ENCODE measurements around the gene GABPB2.

GABPB2 gene

GRCh38 chr1:151164732-151165280 is 94.2 kb downstream of the GABPB2 start:
- peaks cover 8% of the 10 kb centered on the region for H3K4me1 ChIP-seq (ENCODE audit: control insufficient read depth, insufficient read depth, low read length)
- no peaks in the 10 kb centered on the region for H3K27me3 ChIP-seq (ENCODE audit: control insufficient read depth, insufficient read depth, low read length)
- peak overlapping the region; percentile 97 for H3K4me3 ChIP-seq (ENCODE audit: low read length)
- H3K9ac ChIP-seq (ENCODE audit: low read length): peak overlapping the region; percentile 63
- peak overlapping the region; percentile 95 for H3K27ac ChIP-seq (ENCODE audit: low read depth, low read length)
- H3K36me3 ChIP-seq (ENCODE audit: control insufficient read depth, insufficient read depth, low read length): peaks cover 13% of the 10 kb centered on the region

GRCh38 chr1:151165281-151165737 is 94.7 kb downstream of the GABPB2 start:
- peak overlapping the region; percentile 95 for H3K27ac ChIP-seq (ENCODE audit: low read depth, low read length)
- peaks cover 8% of the 10 kb centered on the region for H3K4me1 ChIP-seq (ENCODE audit: control insufficient read depth, insufficient read depth, low read length)
- H3K36me3 ChIP-seq (ENCODE audit: control insufficient read depth, insufficient read depth, low read length): peaks cover 13% of the 10 kb centered on the region
- H3K9ac ChIP-seq (ENCODE audit: low read length): peak overlapping the region; percentile 63
- no peaks in the 10 kb centered on the region for H3K27me3 ChIP-seq (ENCODE audit: control insufficient read depth, insufficient read depth, low read length)
- H3K4me3 ChIP-seq (ENCODE audit: low read length): peak overlapping the region; percentile 97

GRCh38 chr1:151165738-151166504 is 95.4 kb downstream of the GABPB2 start, which contains the start of the genes LYSMD1 and SCNM1:
LYSMD1 (minus strand) TSS chr1:151165902; CDS start chr1:151165258, 644 bp downstream.
SCNM1 (plus strand) TSS chr1:151166144; CDS start chr1:151166153, 9 bp downstream.
- peak within 1 kb of the TSS; percentile 97 for H3K4me3 ChIP-seq (ENCODE audit: low read length)
- H3K36me3 ChIP-seq (ENCODE audit: control insufficient read depth, insufficient read depth, low read length): peaks cover 14% of the 10 kb centered on the region
- H3K27ac ChIP-seq (ENCODE audit: low read depth, low read length): peak within 1 kb of the TSS; percentile 95
- peaks cover 8% of the 10 kb centered on the region for H3K4me1 ChIP-seq (ENCODE audit: control insufficient read depth, insufficient read depth, low read length)
- H3K9ac ChIP-seq (ENCODE audit: low read length): peak within 1 kb of the TSS; percentile 95
- no peaks in the 10 kb centered on the region for H3K27me3 ChIP-seq (ENCODE audit: control insufficient read depth, insufficient read depth, low read length)

GRCh38 chr1:151166505-151166956 is 96.0 kb downstream of the GABPB2 start:
- H3K4me1 ChIP-seq (ENCODE audit: control insufficient read depth, insufficient read depth, low read length): peaks cover 8% of the 10 kb centered on the region
- peak overlapping the region; percentile 95 for H3K9ac ChIP-seq (ENCODE audit: low read length)
- no peaks in the 10 kb centered on the region for H3K27me3 ChIP-seq (ENCODE audit: control insufficient read depth, insufficient read depth, low read length)
- peaks cover 16% of the 10 kb centered on the region for H3K36me3 ChIP-seq (ENCODE audit: control insufficient read depth, insufficient read depth, low read length)
- H3K4me3 ChIP-seq (ENCODE audit: low read length): peak overlapping the region; percentile 97
- peak overlapping the region; percentile 67 for H3K27ac ChIP-seq (ENCODE audit: low read depth, low read length)

- H3K27ac ChIP-seq (ENCODE audit: low read depth, low read length): no peak overlapping the region
- peaks cover 12% of the 10 kb centered on the region for H3K36me3 ChIP-seq (ENCODE audit: control insufficient read depth, insufficient read depth, low read length)
- H3K4me1 ChIP-seq (ENCODE audit: control insufficient read depth, insufficient read depth, low read length): peaks cover 8% of the 10 kb centered on the region
- H3K4me3 ChIP-seq (ENCODE audit: low read length): peak overlapping the region; percentile 97
- no peak overlapping the region for H3K9ac ChIP-seq (ENCODE audit: low read length)
- H3K27me3 ChIP-seq (ENCODE audit: control insufficient read depth, insufficient read depth, low read length): no peaks in the 10 kb centered on the region
Measured at GRCh38 chr1:151167116-151167515, 96.6 kb downstream of the GABPB2 start.

GRCh38 chr1:151171190-151171589 is 100.6 kb downstream of the GABPB2 start:
- Histone ChIP-seq H3K9ac (ENCODE audit: low read length) (no peak overlapping the region), H3K4me1 (ENCODE audit: control insufficient read depth, insufficient read depth, low read length) (no peaks in the 10 kb centered on the region), H3K27me3 (ENCODE audit: control insufficient read depth, insufficient read depth, low read length) (no peaks in the 10 kb centered on the region), H3K4me3 (ENCODE audit: low read length) (no peak overlapping the region), H3K36me3 (ENCODE audit: control insufficient read depth, insufficient read depth, low read length) (peaks cover 22% of the 10 kb centered on the region), H3K27ac (ENCODE audit: low read depth, low read length) (no peak overlapping the region)

Measured in rectal smooth muscle tissue (tissue), 1 donor.